Neural cell (in vitro differentiated cells): ENCODE data around the gene SLC26A9. TPM values are rescaled to one million over a fixed set of nuclear protein-coding genes. Genes with fewer than 3 reads are reported as not detected.

Experiments used
- H2AFZ ChIP-seq: fragments of 200-600, 300-800 bp; sonication (generic), shearing (Covaris generic); 2 replicates; pipeline ENCODE4 v1.6.0; 2014; ENCODE audit warnings: low read depth, mild to moderate bottlenecking, antibody characterized with exemption, low read length, moderate library complexity
- H3F3A ChIP-seq: fragments of 200-600 bp; shearing (Covaris generic); 2 replicates; pipeline ENCODE4 v1.6.1; 2016; ENCODE audit warnings: mild to moderate bottlenecking, moderate library complexity, mixed read lengths, antibody characterized with exemption, low read length; ENCODE audit not compliant: insufficient read depth, poor library complexity, severe bottlenecking
- H3K27ac ChIP-seq: fragments of 200-600, 300-800 bp; sonication (generic), shearing (Covaris generic); 2 replicates; pipeline ENCODE4 v1.5.1; 2014; ENCODE audit warnings: mild to moderate bottlenecking, low read length, moderate library complexity
- H3K27me3 ChIP-seq: fragments of 300-800, 200-600 bp; sonication (generic), shearing (Covaris generic); 2 replicates; pipeline ENCODE4 v1.6.0; 2014; ENCODE audit warnings: mild to moderate bottlenecking, low read depth, low read length, moderate library complexity; ENCODE audit not compliant: insufficient read depth
- H3K36me3 ChIP-seq: fragments of 300-800, 200-600 bp; sonication (generic), shearing (Covaris generic); 2 replicates; pipeline ENCODE4 v1.5.1; 2014; ENCODE audit warnings: mild to moderate bottlenecking, antibody characterized with exemption, low read length, moderate library complexity; ENCODE audit not compliant: insufficient read depth
- H3K4me2 ChIP-seq: fragments of 300-800, 200-600 bp; sonication (generic), shearing (Covaris generic); 2 replicates; pipeline ENCODE4 v1.6.0; 2014; ENCODE audit warnings: mild to moderate bottlenecking, low read length
- H3K4me3 ChIP-seq: fragments of 300-800, 200-600 bp; sonication (generic), shearing (Covaris generic); 2 replicates; pipeline ENCODE4 v1.5.1; 2014; ENCODE audit warnings: mild to moderate bottlenecking, low read length, moderate library complexity
- H3K79me2 ChIP-seq: fragments of 200-600 bp; shearing (Covaris generic); replicated peaks from 2 replicates; pipeline ENCODE4 v1.6.0; 2014; ENCODE audit warnings: mild to moderate bottlenecking, low read length, moderate library complexity; ENCODE audit not compliant: insufficient read depth
- H3K9ac ChIP-seq: fragments of 300-800, 200-600 bp; sonication (generic), shearing (Covaris generic); 2 replicates; pipeline ENCODE4 v1.6.1; 2016; ENCODE audit warnings: mild to moderate bottlenecking, low read length, mixed read lengths
- H3K9me2 ChIP-seq: fragments of 200-600 bp; shearing (Covaris generic); 2 replicates; pipeline ENCODE4 v1.6.1; 2016; ENCODE audit warnings: mild to moderate bottlenecking, low read length, mixed read lengths; ENCODE audit not compliant: insufficient read depth
- H3K9me3 ChIP-seq: fragments of 200-600, 300-800 bp; sonication (generic), shearing (Covaris generic); 2 replicates; pipeline ENCODE4 v1.6.1; 2016; ENCODE audit warnings: mild to moderate bottlenecking, mixed run types, low read length, moderate library complexity, mixed read lengths
- H4K20me1 ChIP-seq: fragments of 200-600 bp; shearing (Covaris generic); 2 replicates; pipeline ENCODE4 v1.6.1; 2016; ENCODE audit warnings: mild to moderate bottlenecking, mixed run types; ENCODE audit not compliant: insufficient read depth
- CTCF ChIP-seq: fragments of 450-650 bp; IDR thresholded peaks from 2 replicates; pipeline ENCODE4 v1.5.1; 2014; ENCODE audit warnings: antibody characterized with exemption, mild to moderate bottlenecking, moderate library complexity; ENCODE audit not compliant: poor library complexity, severe bottlenecking
- EP300 ChIP-seq: fragments of 450-650 bp; conservative IDR thresholded peaks from 2 replicates; pipeline ENCODE4 v1.6.1; 2014; ENCODE audit warnings: antibody characterized with exemption, mild to moderate bottlenecking, moderate library complexity; ENCODE audit not compliant: poor library complexity, severe bottlenecking
- EZH2 ChIP-seq: fragments of 200-600, 300-800 bp; shearing (Covaris generic), sonication (generic); IDR thresholded peaks from 2 replicates; pipeline ENCODE4 v1.6.1; 2014; ENCODE audit warnings: antibody characterized with exemption, low read length, borderline replicate concordance, mild to moderate bottlenecking; ENCODE audit not compliant: insufficient read depth, poor library complexity, severe bottlenecking
- MXI1 ChIP-seq: fragments of 450-650 bp; conservative IDR thresholded peaks from 2 replicates; pipeline ENCODE4 v1.6.1; 2014; ENCODE audit warnings: antibody characterized with exemption, mild to moderate bottlenecking; ENCODE audit not compliant: poor library complexity, severe bottlenecking
- POLR2AphosphoS5 ChIP-seq: IDR thresholded peaks from 2 replicates; pipeline ENCODE4 v1.6.1; 2012
- RAD21 ChIP-seq: fragments of 450-650 bp; conservative IDR thresholded peaks from 2 replicates; pipeline ENCODE4 v1.6.1; 2014; ENCODE audit warnings: antibody characterized with exemption, mild to moderate bottlenecking, moderate library complexity
- SMC3 ChIP-seq: fragments of 450-650 bp; conservative IDR thresholded peaks from 2 replicates; pipeline ENCODE4 v1.6.1; 2014; ENCODE audit warnings: antibody characterized with exemption, mild to moderate bottlenecking, moderate library complexity; ENCODE audit not compliant: poor library complexity
- TAF1 ChIP-seq: IDR thresholded peaks from 2 replicates; pipeline ENCODE4 v1.6.1; 2012; ENCODE audit warnings: low read depth
- polyA plus RNA-seq: library from polyadenylated mRNA; depleted of rRNA; stranded (reverse); fragments of >200 nt; gene quantifications from 2 replicates; pipeline ENCODE4 v1.2.3, GENCODE V29; 2014
- TF ChIP-seq, protein P1 (sequence below): IDR thresholded peaks from 2 replicates; pipeline ENCODE4 v1.6.1; 2012; ENCODE audit warnings: borderline replicate concordance

Gene SLC26A9
- polyA plus RNA-seq, 1 donor from 2014 or later: not detected

DNA sequence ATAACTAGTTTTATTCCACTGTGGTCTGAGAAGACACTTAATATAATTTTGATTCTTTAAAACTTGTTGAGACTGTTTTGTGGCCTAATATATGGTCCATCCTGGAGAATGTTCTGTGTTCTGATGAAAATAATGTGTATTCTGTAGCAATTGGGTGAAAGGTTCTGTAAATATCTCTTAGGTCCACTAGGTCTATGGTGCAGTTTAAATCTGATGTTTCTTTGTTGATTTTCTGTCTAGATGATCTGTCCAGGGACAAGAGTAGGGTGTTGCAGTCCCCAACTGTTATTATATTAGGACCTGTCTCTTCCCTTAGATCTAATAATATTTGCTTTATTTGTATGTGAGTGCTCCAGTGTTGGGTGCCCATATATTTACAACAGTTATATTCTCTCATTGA lies 59.5 kb downstream of the SLC26A9 start:
- H3K9ac ChIP-seq: no peak overlapping the region
- no peak overlapping the region for H3K27ac ChIP-seq
- no peaks in the 10 kb centered on the region for H3K27me3 ChIP-seq
- H3K36me3 ChIP-seq: no peaks in the 10 kb centered on the region
- H3K79me2 ChIP-seq: no peaks in the 10 kb centered on the region
- no peak overlapping the region for H3K4me3 ChIP-seq
- H3K9me3 ChIP-seq: peaks cover 6% of the 10 kb centered on the region
- H3K4me2 ChIP-seq: no peak overlapping the region
- H3K9me2 ChIP-seq: no peaks in the 10 kb centered on the region
- TF ChIP-seq, protein P1, sequence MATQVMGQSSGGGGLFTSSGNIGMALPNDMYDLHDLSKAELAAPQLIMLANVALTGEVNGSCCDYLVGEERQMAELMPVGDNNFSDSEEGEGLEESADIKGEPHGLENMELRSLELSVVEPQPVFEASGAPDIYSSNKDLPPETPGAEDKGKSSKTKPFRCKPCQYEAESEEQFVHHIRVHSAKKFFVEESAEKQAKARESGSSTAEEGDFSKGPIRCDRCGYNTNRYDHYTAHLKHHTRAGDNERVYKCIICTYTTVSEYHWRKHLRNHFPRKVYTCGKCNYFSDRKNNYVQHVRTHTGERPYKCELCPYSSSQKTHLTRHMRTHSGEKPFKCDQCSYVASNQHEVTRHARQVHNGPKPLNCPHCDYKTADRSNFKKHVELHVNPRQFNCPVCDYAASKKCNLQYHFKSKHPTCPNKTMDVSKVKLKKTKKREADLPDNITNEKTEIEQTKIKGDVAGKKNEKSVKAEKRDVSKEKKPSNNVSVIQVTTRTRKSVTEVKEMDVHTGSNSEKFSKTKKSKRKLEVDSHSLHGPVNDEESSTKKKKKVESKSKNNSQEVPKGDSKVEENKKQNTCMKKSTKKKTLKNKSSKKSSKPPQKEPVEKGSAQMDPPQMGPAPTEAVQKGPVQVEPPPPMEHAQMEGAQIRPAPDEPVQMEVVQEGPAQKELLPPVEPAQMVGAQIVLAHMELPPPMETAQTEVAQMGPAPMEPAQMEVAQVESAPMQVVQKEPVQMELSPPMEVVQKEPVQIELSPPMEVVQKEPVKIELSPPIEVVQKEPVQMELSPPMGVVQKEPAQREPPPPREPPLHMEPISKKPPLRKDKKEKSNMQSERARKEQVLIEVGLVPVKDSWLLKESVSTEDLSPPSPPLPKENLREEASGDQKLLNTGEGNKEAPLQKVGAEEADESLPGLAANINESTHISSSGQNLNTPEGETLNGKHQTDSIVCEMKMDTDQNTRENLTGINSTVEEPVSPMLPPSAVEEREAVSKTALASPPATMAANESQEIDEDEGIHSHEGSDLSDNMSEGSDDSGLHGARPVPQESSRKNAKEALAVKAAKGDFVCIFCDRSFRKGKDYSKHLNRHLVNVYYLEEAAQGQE: no peak
- TF ChIP-seq EP300 (no peak), POLR2AphosphoS5 (no peak)
- H2AFZ ChIP-seq: no peak overlapping the region
- no peaks in the 10 kb centered on the region for H4K20me1 ChIP-seq
- no peaks in the 10 kb centered on the region for H3F3A ChIP-seq

- H3K79me2 ChIP-seq: no peaks in the 10 kb centered on the region
- peaks cover 6% of the 10 kb centered on the region for H3K9me3 ChIP-seq
- no peak overlapping the region for H3K4me3 ChIP-seq
- H3K4me2 ChIP-seq: no peak overlapping the region
- H3K9ac ChIP-seq: no peak overlapping the region
- H3K27ac ChIP-seq: no peak overlapping the region
- no peak overlapping the region for H2AFZ ChIP-seq
- H4K20me1 ChIP-seq: no peaks in the 10 kb centered on the region
- no peak for TF ChIP-seq CTCF
- TF ChIP-seq POLR2AphosphoS5: no peak
- TF ChIP-seq RAD21: no peak
- TF ChIP-seq, protein P1: no peak
- no peak for TF ChIP-seq SMC3
- TF ChIP-seq TAF1: no peak
- TF ChIP-seq EZH2: no peak
- no peak for TF ChIP-seq MXI1
- no peak for TF ChIP-seq EP300
- H3K27me3 ChIP-seq: no peaks in the 10 kb centered on the region
- no peaks in the 10 kb centered on the region for H3K9me2 ChIP-seq
- no peaks in the 10 kb centered on the region for H3K36me3 ChIP-seq
- no peaks in the 10 kb centered on the region for H3F3A ChIP-seq
Measured at GRCh38 chr1:205880923-205881322, 62.3 kb downstream of the SLC26A9 start.
